ENCODE results near the gene DNAH7.
"Not testable (repeated sequence)": the region's sequence is repeated elsewhere in the genome, so short reads cannot be mapped to it uniquely, and the experiment has no call there.

The DNAH7 gene

DNA sequence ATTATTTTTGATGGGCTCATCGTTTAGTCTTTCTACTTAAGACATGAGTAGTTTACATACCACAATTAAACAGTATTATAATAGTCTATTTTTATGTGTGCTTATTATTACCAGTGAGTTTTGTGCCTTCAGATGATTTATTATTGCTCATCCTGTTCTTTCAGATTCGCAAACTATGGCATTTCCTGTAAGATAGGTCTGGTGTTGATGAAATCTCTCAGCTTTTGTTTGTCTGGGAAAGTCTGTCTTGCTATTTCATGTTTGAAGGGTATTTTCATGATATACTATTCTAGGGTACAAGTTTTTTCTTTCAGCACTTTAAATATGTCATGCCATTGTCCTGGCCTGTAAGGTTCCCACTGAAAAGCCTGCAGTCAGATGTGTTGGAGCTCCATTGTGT lies 101.3 kb downstream of the DNAH7 start:
- DNase-seq (ENCODE audit: low spot score): no peak

DNA sequence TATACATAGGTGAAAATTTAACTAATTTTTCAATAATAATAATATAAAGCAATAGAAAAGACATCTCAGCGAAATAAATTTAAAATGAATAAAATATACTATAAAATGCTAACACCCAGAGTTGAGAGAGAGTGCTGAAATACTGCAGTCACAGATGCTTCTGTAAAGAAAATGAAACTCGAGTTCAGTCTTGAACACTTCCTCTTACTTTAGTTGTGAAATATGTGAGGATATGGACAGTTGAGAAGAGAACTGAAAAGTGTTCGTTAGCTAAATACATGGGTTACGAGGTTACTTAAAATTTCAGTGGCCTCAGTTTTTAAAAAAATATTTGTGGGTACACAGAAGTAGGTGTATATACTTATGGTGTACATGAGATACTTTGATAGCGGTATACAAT lies 106.8 kb downstream of the DNAH7 start:
- no peak for DNase-seq (ENCODE audit: low spot score)

DNA sequence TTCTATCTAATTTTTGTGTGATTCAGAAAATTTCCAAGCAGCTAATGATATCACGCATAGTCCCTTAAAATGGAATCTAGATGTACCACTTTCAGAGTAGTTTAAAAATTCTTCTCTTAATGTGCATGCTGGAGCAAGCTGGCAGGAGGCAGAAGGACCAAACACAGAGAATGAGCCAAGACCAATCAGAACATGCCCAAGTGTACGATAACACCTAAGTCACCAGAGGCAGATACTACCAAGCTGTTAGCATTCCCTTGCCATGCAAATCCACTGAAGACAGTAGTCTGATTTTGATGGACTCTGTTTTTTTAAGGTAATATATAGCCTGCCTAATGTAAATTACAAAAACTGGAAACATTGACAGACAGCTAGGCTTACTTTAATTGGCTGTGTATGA lies 109.3 kb downstream of the DNAH7 start:
- no peak for DNase-seq (ENCODE audit: low spot score)

DNA sequence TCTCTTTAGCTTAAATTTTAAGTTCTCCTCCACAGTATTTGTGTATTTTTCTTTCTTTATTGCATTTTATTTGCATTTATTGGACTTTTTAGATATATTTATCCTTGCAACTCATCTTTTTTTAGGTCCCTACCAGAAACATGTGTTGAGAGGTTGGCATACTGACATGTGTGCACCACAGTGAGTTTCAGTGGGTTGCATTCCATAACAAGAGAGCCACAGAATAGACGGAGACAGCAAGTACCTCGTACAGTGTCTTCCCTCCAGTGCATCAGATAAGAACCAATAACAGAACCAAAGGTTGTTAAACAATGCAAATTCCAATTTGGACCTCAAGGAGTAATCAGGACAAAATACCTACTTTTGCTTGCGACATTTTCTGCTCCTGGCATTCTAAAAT lies 111.9 kb downstream of the DNAH7 start:
- DNase-seq (ENCODE audit: low spot score): no peak

DNA sequence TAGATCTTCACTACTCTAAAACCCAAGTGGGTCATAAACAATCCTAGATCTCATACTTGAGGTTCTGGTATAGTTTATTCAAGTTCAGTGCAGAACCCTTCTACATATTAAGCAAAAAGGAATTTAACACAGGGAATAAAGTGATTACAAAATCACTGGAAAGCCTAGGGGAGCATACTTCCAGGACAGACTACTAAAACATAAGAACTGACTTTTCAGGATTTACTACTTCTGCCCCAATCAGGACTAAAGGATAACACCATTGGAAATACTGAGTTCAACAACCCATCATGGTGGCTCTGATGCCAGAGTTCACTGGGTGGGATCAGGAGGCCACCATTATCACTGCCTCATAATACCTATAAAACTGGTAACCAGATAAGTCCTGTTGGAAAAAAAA lies 123.6 kb downstream of the DNAH7 start:
- no peak for DNase-seq (ENCODE audit: low spot score)

DNA sequence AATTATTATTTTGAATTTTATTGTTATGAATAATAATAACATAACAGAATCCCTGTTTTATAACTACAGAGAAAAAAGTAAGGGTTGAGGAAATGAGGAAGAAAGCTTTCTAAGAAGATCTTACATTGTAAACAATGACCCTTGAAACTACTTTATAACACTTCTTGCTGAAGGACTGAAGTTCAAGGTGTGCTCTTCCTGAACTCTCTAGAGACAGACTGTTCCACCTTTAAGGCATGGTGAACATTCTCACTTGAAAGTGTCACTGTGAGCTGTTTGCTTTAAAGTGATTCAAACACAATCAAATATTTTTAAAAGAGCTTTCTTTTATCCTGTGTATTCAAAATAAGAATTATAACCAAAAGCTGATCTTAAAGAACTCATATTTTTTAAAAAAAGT lies 131.5 kb downstream of the DNAH7 start:
- DNase-seq (ENCODE audit: low spot score): no peak

DNA sequence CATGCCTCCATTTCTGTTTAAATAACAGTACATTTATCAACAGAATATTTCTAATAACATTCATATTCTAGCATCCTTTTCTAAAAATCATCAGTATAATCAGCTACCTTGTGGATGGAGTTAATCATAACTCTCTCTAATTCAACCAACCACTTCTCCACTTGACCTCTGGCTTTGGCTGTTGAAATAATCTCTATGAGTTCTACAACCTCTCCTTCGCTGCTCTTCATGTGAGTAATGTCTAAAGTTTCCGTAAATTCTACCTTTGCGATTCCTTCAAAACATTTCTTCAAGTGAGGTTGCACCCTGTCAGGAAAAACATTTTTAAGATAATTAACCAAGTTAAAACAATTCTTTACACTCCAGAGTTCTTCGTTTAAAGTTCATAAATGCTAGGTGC lies 134.2 kb downstream of the DNAH7 start:
- no peak for DNase-seq (ENCODE audit: low spot score)

DNA sequence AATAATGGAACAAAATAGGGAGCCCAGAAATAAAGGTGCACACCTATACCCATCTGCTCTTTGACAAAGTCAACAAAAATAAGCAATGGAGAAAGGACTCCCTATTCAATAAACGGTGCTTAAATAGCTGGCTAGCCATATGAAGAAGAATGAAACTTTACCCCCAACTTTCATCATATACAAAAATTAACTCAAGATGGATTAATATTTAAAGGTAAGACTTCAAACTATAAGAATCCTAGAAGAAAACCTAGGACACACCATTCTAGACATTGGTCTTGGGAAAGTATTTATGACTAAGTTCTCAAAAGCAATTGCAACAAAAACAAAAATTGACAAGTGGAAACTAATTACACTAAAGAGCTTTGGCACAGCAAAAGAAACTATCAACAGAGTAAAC lies 139.1 kb downstream of the DNAH7 start:
- DNase-seq (ENCODE audit: low spot score): no peak

DNA sequence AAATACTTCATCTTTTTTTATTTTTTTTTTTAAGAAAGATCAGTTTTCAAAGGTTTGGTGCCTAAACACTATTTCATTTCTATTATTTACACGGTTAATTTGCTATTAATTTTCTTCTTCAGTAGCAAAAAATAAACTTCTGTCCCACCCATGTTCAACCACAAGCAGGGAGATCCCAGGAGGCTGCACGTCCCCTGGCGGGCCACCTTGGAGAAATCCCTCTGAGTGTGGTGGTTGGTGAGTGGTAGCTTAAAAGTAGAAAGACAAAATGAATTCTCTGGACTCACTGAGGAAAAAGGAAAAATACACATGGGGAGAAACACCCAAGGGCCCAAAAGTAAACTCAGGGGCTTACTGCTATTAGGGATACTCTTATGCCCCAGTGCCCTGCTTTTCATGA lies 143.5 kb downstream of the DNAH7 start:
- no peak for DNase-seq (ENCODE audit: low spot score)

DNA sequence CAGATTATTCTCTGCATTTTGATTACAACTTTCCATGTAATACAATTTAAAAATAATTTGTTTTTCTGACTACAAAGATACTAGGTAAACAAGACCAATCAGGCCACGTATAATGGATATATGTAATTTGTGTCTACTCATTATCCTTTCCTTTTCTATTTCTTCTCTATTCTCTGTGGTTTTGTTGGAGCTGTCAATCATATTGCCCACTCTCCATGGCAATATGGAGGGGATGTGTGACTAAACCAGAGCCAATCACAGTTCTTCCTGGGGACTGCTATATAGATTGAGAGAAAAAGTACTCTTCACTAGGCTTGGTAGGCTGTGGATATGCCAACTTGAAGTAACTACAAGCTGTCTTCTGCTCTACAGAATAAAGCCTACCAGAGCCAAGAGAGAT lies 144.7 kb downstream of the DNAH7 start:
- DNase-seq (ENCODE audit: low spot score): no peak

DNA sequence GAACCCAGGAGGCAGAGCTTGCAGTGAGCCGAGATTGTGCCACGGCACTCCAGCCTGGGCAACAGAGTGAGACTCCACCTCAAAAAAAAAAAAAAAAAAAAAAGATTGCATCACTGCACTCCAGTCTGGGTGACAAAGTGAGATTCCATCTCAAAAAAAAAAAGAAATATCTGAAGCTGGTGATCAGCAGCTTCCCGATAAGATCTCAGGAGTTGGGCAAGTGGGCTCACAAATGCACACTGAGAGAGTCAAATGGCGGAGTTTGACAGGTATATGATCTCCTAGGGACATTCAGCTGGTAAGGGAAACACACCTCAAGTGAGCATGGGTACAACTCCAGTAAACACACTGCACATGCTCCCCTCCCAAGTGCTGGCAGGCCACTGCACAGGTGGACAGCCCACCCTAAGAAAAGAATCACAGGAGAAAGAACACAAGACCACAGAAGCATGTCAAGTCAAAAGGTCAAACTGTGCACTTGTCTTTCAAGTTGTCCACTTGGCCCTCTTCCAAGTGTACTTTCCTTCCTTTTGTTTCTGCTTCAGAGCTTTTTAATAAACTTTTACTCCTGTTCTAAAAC lies 151.5 kb downstream of the DNAH7 start:
- DNase-seq (ENCODE audit: low spot score): not testable (repeated sequence)

DNA sequence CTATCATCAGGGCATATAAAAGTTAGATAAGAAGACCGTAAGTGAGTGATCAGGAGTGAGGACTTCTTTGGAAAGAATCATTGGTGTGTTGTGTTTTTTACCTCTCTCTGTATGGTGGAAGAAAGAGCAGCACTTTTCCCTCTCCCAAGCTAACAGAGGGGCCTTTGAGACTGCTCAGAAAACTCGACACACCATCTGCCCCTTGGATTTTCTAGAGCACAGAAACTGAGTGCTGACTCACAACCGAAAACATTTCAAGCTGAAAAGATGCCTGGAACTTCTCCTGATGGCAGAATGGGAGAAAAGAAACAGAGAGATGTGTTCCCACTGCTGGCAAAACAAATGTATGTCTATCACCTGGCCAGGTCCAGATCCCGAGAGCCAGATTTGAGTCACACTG lies 156.6 kb downstream of the DNAH7 start:
- DNase-seq (ENCODE audit: low spot score): no peak

DNA sequence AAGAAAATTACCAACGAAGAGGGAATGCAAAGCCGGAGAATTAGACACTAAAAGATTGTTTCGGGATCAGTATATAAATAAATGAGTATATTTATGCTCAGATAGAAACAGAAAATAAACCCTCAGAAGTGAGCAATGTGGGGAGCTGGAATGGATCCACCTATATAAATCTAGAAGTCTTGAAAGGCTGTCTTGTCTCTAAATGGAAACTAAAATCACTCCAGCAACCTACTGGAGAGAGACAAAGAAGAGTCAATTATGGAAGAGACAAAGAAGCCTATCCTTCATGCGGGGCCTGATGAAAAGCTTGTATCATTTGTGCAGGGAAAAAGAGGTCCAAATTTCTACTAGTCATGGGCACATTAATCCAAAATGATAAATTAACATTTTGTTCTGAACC lies 158.1 kb downstream of the DNAH7 start:
- DNase-seq (ENCODE audit: low spot score): no peak

DNA sequence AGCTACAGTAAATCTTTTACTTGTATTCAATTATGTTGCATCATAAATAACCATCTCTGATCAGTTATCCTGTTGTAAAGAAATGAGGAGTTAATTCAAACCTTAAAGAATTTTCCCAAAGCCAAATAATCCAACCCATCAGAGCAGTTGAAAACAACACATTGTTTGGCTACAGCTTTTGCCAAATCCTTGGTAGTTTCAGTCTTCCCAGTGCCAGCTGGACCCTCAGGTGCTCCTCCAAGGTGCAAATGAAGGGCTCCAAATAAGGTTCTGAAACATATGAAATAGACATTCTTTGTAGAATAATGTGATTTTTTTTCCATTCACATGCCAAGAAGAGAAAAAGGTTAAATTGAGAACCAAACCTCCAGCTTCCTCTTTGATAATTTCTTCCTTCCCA lies 158.7 kb downstream of the DNAH7 start:
- no peak for DNase-seq (ENCODE audit: low spot score)

DNA sequence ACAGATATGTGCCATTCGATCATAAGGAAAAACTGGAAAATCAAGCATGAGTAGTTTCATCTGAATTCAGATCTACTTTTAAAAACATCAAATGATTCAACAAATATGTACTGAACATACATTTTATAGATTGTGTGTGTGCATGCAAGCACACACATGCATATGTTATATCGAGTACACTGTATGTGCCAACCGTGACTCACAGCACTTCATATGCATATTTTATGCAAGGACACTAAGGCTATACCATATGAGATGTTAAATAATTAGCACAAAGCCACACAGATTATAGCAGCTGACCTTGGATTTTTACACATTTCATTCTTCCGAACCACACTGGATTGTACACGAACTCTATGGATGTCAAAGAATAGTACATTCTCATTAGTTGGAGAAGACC lies 161.2 kb downstream of the DNAH7 start:
- no peak for DNase-seq (ENCODE audit: low spot score)

DNA sequence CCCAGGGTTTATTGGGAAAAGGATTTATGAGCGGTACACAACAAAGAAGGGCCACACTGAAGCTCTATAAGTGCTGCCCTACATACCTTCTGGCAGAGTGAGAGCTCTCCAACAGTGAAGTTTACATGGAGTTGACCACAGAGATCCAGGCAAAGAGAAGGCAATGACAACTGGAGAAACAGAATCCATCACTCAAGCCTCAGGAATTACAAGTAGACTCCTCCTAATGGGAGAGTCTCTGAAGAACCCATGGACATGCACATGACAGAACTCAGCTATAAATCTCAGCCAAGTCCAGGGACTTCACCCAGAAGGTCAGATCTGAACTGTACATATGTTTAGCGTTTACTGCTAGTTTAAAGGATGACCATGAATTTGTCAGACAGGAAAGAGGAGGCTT lies 164.7 kb downstream of the DNAH7 start:
- no peak for DNase-seq (ENCODE audit: low spot score)

DNA sequence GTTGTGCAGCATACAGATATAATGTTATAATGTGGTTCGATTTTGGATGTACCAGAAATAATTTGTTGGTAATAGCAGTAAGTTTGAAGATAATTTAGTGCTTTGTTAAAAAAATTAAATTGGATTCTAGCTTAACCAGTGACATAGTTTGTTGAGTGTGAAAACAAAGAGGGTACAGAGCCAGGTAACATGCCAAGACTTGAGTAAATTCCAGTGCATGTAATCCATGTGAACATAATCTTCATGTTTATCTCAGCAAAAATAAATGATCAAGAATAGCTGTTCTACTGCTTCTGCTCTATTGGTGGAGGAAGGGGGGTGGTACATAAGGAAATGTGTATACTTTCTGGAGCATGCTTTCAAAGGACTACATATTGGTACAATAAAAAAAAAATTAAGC lies 165.8 kb downstream of the DNAH7 start:
- no peak for DNase-seq (ENCODE audit: low spot score)

DNA sequence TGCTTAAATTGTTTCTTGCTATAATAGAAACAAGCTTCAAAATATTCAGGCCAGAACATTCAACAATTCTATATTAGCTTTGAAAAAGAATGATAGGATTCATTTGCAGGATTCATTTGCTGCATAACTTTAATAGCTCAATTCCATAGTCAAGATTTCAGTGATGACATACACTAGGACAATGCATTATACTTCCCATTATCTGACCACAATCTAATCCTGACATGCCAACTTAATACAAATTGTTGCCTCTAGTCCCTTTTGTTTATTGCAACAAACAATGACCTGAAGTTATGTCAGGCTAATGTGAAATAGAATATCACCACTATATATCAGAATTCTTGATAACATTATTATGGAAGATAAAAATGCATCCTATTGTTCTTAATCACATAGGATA lies 169.4 kb downstream of the DNAH7 start:
- no peak for DNase-seq (ENCODE audit: low spot score)

DNA sequence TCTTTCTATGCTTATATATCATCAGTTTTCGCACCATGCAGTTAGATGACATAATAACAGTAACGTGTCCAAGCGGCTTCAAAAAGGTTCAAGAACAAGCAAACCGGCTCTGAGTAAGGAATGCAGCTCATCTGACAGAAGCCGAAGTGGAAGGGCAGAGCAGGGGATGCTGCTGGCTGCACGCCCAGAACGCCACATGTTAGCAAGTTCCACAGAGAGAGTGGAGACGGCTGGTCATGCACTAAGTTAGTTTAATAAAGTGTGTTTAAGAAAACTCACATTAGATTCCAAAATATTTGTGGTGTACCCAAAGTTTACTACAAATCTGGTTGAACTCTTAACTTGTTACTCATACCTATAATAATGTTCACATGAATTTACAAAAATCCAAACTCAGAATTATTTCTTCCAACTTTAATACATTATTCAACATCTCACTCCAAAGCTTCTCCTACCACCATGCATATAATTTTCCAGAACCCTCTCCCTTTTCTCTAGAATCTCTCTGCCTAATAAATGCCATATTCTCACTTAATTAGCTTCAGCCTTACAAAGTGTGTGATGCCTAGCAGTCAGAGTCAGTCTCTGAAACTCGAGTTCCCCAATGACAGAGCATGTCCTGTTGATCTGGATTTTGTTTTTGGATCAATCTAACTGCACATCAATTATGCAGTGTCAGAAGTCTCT lies 170.0 kb downstream of the DNAH7 start:
- no peak for DNase-seq (ENCODE audit: low spot score)

DNA sequence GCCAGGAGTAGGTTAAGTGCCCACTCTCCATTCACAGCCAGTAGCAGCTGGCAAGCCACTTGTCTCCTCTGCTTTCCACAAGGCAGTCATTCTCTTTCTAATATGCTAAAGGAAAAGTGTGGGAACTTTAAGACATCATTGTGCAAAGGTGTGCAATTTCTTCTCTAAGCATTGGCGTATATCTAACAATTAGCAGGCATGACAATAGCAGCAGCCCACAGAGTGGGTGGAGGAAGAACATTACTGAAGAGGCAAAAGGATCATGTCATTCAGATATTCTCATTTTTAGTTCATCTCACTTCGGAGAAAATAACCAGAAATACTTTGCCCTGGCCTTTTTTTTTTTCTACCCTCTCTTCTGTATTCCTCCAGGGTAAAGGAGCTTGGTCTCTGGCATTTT lies 177.6 kb downstream of the DNAH7 start:
- DNase-seq (ENCODE audit: low spot score): no peak

DNA sequence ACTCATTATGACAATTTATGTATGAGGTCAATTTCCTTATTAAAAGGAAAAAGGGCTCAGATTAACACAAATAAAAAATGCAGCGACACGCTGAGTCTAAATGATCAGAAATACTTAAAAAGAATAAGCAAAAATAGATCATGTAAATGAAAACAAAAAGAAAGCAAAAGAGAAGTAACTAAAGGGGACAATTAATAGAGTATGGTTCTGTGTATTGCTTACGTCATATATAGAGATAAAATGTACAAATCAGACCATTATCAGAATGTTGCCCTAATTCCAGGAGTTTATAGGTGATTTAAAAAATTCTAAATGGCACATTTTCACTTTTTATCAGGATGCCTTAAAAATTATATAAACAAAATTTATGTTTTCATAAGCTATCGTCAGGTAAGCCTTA lies 189.5 kb downstream of the DNAH7 start:
- no peak for DNase-seq (ENCODE audit: low spot score)

DNA sequence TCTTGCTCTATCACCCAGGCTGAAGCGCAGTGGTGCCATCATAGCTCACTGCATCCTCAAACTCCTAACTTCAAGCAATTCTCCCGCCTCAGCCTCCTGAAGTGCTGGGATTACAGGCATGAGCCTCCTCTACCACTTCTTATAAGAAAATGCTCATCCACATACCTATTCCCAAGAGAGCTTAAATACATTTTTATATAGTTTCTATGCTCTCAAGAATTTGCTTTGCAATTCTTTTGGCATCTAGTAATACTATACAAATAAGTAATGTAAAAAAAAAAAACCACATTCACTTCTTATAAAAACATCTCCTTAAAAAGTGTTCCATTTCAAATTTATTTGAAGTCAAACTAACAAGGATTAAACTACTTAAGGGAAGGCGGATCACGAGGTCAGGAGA lies 197.3 kb downstream of the DNAH7 start:
- DNase-seq (ENCODE audit: low spot score): no peak

DNA sequence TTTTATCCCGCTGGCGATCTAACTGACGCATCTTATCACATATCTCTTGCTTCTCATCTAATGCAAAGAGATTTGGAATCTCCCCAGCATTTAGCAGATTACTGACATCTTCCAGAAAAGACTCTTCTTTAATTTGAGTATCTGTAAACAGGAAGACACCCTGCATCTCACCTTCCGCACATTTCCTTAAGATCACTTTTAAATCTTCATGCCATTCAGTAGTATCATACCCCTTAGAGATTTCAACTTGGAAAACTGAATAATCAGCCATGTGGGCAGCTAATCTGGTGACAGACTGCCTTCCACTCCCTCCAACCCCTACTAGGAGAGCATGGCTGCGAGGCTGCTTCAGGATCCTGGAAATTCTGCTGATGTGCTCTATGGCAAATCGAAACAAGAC lies 204.3 kb downstream of the DNAH7 start:
- DNase-seq (ENCODE audit: low spot score): no peak

DNA sequence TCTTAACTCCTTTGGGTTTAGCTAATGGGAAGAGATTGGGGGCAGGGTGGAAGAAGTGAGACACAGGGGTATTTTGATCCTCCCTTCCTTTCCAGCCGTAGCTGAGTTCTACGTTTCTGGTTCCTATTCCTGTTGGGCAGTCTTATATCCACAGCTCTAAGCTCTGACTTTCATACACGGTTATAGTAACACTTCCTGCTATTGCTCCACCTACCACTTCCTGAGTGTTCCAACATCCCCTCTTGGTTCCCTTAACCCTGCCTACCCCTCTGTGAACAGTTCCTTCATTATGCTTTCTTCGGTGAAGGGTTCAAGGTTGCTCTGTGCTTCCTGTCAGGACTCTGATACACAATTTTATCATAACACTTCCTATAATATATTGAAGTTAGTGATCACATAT lies 205.1 kb downstream of the DNAH7 start:
- no peak for DNase-seq (ENCODE audit: low spot score)

DNA sequence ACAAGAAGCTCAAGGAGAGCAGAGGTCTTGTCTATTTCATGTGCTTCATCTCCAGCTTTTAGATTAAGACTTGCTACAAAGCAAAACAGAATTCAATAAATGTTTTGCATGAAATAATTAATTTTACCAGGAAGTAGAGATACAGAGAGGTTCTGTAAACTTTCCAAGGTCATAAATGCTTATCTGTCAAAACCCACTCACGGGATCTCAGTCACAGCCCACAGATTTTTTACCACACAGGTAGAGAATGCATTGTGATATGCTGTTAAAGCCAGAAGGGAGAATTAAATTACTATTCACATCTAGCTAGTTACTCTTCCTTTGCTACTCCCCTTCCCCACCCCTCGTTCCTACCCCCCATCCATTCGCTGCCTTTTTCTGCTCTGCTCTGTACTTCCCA lies 205.5 kb downstream of the DNAH7 start:
- DNase-seq (ENCODE audit: low spot score): no peak
